Measurements from ENCODE around the gene STAP2.

Gene STAP2, protein sequence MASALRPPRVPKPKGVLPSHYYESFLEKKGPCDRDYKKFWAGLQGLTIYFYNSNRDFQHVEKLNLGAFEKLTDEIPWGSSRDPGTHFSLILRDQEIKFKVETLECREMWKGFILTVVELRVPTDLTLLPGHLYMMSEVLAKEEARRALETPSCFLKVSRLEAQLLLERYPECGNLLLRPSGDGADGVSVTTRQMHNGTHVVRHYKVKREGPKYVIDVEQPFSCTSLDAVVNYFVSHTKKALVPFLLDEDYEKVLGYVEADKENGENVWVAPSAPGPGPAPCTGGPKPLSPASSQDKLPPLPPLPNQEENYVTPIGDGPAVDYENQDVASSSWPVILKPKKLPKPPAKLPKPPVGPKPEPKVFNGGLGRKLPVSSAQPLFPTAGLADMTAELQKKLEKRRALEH

GRCh38 chr19:4338441-4339355 is at the start of gene STAP2:
STAP2 (minus strand) TSS chr19:4338827; CDS start chr19:4338753, 74 bp downstream.
- DNase-seq (ENCODE audit: low spot score): peak; percentile 8

DNA sequence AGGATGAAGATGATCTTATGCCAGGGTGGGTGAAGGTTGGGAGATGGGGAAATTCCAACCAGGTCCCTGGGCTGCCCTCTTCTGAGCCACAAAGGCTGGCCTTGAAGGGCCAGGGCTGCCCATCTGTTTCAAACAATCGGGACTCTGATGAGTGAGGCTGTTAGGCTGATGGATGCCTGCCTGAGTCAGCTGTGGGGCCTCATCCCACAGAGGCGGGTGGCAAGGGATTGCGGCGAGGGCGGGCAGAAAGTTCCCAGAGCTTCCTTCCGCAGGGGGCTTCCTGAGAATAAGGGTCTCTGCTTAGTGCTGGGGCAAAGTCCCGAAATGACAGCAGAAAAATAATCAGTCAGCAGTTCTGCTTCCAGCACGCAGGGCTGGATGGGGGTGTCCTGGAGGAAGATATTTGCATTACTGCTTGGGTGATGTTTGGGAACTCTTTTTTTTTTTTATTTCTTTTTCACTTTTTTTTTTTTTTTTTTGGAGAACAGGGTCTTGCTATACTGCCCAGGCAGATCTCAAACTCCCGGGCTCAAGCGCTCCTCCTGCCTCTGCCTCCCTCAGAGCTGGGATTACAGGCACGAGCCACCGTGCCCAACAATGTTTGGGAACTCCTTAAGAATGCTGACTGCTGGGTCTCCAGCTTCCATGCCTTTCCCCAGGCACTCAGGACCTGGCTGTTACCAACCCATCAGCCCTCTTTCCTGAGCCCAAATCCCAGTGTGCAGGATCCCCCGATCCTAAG is 47.6 kb upstream of the STAP2 start:
- DNase-seq (ENCODE audit: low spot score): no peak

GRCh38 chr19:4385291-4386040 is 46.8 kb upstream of the STAP2 start:
- DNase-seq (ENCODE audit: low spot score): no peak

GRCh38 chr19:4380254-4380727 is 41.7 kb upstream of the STAP2 start:
- DNase-seq (ENCODE audit: low spot score): no peak

DNA sequence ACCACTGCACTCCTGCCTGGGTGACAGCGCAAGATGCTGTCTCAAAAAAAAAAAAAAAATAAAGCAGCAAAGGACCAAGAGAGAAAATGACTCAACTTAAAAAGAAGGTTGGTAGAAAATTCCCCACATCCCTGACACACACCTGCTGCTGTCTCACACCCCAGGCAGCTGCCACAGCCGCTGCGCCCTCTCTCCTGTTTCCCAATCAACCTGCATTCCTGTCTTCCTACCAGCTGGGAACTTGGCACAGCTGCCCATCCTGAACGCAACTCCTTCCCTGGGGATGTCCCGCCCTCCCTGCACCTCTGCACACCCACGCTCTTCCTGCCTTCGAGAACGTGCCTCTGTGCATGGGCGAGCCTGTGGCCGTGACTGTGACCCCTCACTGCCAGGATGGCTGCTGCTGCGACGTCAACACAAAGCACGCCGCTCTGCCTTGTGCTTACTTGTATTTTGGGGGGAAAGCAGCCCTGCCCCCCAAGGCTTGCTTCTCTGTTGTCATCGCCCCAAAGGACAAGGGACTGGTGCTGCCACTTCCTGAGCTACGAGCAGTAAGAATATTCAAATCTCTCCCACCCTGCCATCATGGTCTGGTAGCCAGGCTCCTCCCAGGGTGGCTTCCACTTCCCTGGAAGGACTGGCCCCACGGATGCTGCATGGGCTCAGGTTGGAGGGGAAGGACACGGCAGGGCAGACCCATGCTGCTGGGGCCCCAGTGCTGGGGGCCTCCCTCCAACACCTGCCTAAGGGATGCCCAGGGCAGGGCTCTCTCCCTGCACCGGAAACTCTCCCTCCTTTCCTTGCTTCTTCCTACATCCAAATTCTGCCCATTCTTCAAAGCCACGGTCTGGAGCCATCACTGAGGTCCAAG is 41.0 kb upstream of the STAP2 start:
- no peak for DNase-seq (ENCODE audit: low spot score)

GRCh38 chr19:4378886-4379285 is 40.3 kb upstream of the STAP2 start:
- no peak for DNase-seq (ENCODE audit: low spot score)

GRCh38 chr19:4376991-4377781 is 38.6 kb upstream of the STAP2 start:
- DNase-seq (ENCODE audit: low spot score): no peak

DNA sequence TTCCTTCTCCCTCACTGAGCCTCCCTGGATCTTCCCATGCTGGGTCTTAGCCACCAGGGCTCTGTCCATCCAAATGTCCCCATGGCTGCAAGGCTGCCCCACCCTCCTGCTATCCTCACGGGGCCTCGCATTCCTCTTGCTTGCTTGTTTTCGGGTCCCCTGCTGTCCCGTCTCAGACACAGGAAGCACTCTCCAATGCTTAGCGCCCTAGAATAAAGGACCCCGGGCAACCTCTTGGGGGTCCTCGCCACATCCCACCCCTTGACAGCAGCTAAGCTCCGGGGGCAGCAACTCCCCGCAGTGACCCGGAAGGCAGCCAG is 38.0 kb upstream of the STAP2 start:
- no peak for DNase-seq (ENCODE audit: low spot score)

DNA sequence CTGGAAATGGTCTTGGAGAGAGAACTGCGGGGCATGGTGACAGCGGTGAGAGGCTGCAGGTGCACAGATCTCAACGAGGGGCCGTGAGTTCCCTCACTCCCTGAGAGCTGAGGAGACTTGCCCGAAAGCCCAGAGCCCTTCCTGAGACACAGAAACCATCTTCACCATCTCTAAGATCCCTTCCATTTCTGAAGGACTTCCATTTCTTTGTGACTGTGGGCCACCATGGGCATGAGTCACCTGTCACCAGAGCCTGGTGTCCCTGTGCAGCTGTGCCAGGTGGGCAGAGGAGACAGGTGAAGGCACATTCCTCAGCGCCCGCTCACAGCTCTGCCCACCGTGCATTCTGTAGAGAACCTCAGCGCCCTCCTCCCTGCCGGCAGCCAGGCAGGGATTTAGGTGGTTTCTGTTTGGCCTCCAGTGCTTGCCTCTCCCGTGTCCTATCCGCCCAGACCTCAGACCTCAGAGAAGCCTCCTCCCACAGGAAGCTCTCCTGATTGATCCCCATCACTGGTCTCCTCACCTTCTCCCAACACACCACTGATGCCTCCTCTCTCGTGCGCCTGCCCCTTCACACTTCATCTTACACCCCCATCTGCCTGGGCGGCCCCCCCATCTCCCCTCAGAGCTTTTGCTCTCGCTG is 37.5 kb upstream of the STAP2 start:
- DNase-seq (ENCODE audit: low spot score): no peak

DNA sequence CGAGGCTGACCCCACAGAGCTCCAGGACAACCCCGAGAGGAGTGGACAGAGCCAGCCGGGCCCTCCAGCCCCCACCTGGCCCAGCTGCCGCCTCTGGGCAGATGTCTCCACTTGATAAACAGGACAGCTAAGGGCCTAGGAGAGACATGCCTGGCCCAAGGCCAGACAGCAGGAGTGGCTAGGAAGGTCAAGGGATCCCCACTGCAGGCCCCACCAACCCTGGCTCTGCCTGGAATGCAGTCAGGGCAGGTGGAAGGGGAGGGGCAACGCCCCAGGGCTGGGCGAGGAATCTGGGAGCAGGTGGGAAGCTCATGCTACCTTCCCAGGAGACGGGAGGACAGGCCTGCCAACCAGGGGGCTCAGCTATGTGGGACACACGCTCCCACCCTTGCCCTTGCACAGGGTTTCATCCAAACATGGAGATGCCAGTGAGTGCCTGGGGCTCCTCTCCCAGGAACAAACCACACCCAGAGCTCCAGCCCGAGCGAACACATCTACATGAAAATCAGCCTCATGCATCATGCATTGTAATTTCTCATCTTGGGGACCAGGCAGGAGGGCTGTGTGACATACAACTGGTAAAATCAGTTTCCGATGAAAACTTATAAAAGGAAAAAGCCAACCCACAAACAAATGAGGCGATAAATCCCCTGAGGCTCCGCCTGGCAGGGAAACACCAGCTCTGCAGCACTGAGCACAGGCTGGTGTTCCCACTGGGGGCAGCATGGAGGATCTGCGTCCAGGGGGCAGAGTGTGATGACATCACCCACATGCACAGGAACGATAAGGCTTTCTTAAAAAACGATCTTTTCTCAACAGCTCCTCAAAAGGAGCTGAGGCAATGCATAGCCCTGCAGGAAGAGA is 36.8 kb upstream of the STAP2 start:
- DNase-seq (ENCODE audit: low spot score): no peak

DNA sequence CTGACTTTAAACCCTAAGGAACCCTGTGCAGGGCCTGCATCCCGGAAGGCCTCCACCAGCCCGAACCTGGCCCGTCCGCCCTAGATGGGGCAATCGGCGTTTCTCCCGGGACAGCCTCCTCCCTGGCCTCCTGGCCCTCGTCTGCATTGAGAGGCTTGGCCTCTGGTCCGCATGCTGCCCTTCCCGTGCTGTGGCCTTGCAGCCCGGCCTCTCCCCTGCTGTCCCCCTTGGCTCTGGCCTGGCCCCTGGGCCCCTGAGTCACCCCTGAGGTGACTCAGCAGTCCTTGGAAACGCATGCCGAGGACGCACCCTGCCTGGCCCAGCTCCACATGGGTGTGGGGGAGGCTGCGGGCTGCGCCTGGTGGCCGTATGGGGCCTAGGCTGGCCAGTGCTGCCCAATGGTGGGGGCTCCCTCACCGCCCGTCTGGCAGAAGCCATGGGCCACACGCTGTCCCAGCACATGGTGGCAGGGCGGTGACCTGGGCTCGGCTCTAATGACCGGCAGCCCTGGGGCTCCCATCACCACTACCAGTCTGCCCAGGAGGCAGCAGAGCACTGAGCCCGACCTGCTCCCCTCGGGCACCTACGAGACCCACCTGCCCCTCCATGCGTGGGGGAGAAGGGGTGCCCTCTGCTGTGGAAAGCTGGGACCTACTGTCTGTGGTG is 36.0 kb upstream of the STAP2 start:
- DNase-seq (ENCODE audit: low spot score): peak; percentile 89

DNA sequence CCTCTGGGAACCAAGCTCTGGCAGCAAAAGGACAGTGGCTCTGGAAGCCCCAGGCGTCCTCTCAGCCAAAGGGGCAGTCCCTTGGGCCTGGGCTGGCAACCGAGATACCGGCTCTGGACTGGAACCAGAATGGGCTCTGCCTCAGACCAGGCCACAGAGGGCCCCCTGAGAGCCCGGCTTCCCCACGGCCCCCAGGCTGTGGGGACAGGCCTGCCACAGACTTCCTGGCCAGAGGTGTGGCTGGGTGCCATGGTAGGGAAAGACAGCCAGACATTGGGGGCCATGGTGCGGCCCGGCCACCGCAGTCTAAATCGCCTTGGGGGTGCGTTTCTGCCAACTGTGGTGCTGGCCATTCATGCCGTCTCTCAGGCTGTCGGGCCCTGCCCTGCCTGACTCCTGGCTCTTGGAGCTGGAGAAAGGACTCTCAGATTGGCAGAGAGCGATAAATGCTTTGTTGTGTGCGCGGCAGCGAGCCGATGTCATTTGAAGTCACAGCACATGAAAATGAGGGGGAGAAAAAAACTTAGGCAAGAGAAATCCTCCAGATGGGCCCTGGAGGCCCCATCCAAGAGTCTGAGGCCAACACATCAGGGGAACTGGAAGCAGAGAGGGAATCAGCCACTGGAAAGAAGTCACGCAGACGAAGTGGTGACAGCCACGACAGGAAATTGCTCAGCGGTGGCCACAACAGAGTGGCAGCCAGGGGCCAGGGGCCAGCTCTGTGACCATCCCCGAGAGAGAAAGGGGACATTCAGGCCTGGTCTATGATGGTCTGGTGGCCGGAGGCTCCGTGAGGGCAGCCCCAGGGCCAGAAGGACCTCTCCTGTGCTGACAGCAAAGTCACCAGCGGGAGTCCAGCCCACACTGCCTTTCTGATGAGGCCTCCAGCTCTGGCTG is 35.2 kb upstream of the STAP2 start:
- DNase-seq (ENCODE audit: low spot score): no peak

- no peak for DNase-seq (ENCODE audit: low spot score)
Measured at GRCh38 chr19:4373013-4373367, 34.4 kb upstream of the STAP2 start.

- DNase-seq (ENCODE audit: low spot score): no peak
Measured at GRCh38 chr19:4372165-4373012, 33.8 kb upstream of the STAP2 start.

- no peak for DNase-seq (ENCODE audit: low spot score)
Measured at GRCh38 chr19:4371247-4372164, 32.9 kb upstream of the STAP2 start.
